Measurements from ENCODE around the gene FBXO8. TPM values are rescaled to one million over a fixed set of nuclear protein-coding genes. Genes with fewer than 3 reads are reported as not detected.

FBXO8 gene
- total RNA-seq, 1 experiment from 2014 or later = 8.2 TPM

GRCh38 chr4:174210952-174211490 lies 72.4 kb downstream of the FBXO8 start:
- Histone ChIP-seq H3K27ac (ENCODE audit: low read length) (peak overlapping the region; percentile 65), H4K20me1 (ENCODE audit: low read length) (no peaks in the 10 kb centered on the region), H3K9ac (ENCODE audit: low read length) (peak overlapping the region; percentile 17; the same call in 1 of the 2 replicates), H3K36me3 (ENCODE audit: low read depth, low read length) (no peaks in the 10 kb centered on the region), H3F3A (ENCODE audit: low read length, unreplicated experiment) (no peaks in the 10 kb centered on the region), H3K4me3 (ENCODE audit: low read length) (no peak overlapping the region), H2AFZ (ENCODE audit: low read length) (peak overlapping the region; percentile 9; the same call in 1 of the 2 replicates), H3K4me1 (ENCODE audit: insufficient read depth, low read length) (peaks cover 11% of the 10 kb centered on the region), H3K4me2 (ENCODE audit: low read length) (peak overlapping the region; percentile 40; the same call in 1 of the 2 replicates), H3K9me3 (ENCODE audit: low read length) (no peaks in the 10 kb centered on the region), H3K79me2 (ENCODE audit: low read length) (no peaks in the 10 kb centered on the region), H3K9me2 (replicated peaks; ENCODE audit: low read length) (no peaks in the 10 kb centered on the region), H3K27me3 (ENCODE audit: low read length) (no peaks in the 10 kb centered on the region)
- ChIA-PET CTCF (interaction anchor here (0.8 kb wide), 1 partner anchor 14 kb away, joined by 5 read pairs; no protein-coding TSS in a partner anchor), POLR2A (ENCODE audit: unreplicated experiment) (no interaction called here)
- TF ChIP-seq EZH2phosphoT487 (IDR thresholded peaks at IDR 0.05; ENCODE audit: borderline replicate concordance, low read length) = no peak
- TF ChIP-seq CTCF (conservative IDR thresholded peaks at IDR 0.05; ENCODE audit: low read depth, low read length) = no peak
- TF ChIP-seq EZH2 (IDR thresholded peaks at IDR 0.05; ENCODE audit: low read length, unreplicated experiment) = no peak
- intact Hi-C loops (cut with micrococcal nuclease) = no loop called here
- peak; percentile 46 for DNase-seq
- BruUV-seq (replicated peaks) = no TSS peak
- ATAC-seq = peak; percentile 91

- no TSS peak for BruUV-seq (replicated peaks)
- Histone ChIP-seq H3K79me2 (ENCODE audit: low read length) (no peaks in the 10 kb centered on the region), H3K9me3 (ENCODE audit: low read length) (no peaks in the 10 kb centered on the region), H3F3A (ENCODE audit: low read length, unreplicated experiment) (no peaks in the 10 kb centered on the region), H3K4me2 (ENCODE audit: low read length) (no peak overlapping the region), H4K20me1 (ENCODE audit: low read length) (no peaks in the 10 kb centered on the region), H3K9me2 (replicated peaks; ENCODE audit: low read length) (no peaks in the 10 kb centered on the region), H3K27me3 (ENCODE audit: low read length) (no peaks in the 10 kb centered on the region), H3K9ac (ENCODE audit: low read length) (peak overlapping the region; percentile 17; the same call in 1 of the 2 replicates), H3K4me1 (ENCODE audit: insufficient read depth, low read length) (peaks cover 11% of the 10 kb centered on the region), H3K36me3 (ENCODE audit: low read depth, low read length) (no peaks in the 10 kb centered on the region), H3K27ac (ENCODE audit: low read length) (peak overlapping the region; percentile 65), H3K4me3 (ENCODE audit: low read length) (no peak overlapping the region), H2AFZ (ENCODE audit: low read length) (no peak overlapping the region)
- POLR2A ChIA-PET (ENCODE audit: unreplicated experiment) = no interaction called here
- TF ChIP-seq EZH2 (IDR thresholded peaks at IDR 0.05; ENCODE audit: low read length, unreplicated experiment) = no peak
- 0 out of 2 replicates have a peak, but pooled peaks have one; percentile 11 for TF ChIP-seq CTCF (conservative IDR thresholded peaks at IDR 0.05; ENCODE audit: low read depth, low read length)
- no peak for TF ChIP-seq EZH2phosphoT487 (IDR thresholded peaks at IDR 0.05; ENCODE audit: borderline replicate concordance, low read length)
- ATAC-seq = peak; percentile 46; the same call in 1 of the 2 replicates
- DNase-seq = no peak
- intact Hi-C loops (cut with micrococcal nuclease) = no loop called here
- CTCF ChIA-PET = interaction anchor here (0.8 kb wide), 1 partner anchor 13 kb away, joined by 5 read pairs; no protein-coding TSS in a partner anchor
Observed at GRCh38 chr4:174210354-174210753, 73.1 kb downstream of the FBXO8 start.

GRCh38 chr4:174209341-174209740 lies 74.1 kb downstream of the FBXO8 start:
- BruUV-seq (replicated peaks) = no TSS peak
- intact Hi-C loops (cut with micrococcal nuclease) = no loop called here
- Histone ChIP-seq H3K4me3 (ENCODE audit: low read length) (no peak overlapping the region), H3K27ac (ENCODE audit: low read length) (no peak overlapping the region), H2AFZ (ENCODE audit: low read length) (no peak overlapping the region), H3K27me3 (ENCODE audit: low read length) (no peaks in the 10 kb centered on the region), H3F3A (ENCODE audit: low read length, unreplicated experiment) (no peaks in the 10 kb centered on the region), H3K36me3 (ENCODE audit: low read depth, low read length) (no peaks in the 10 kb centered on the region), H3K4me1 (ENCODE audit: insufficient read depth, low read length) (peaks cover 11% of the 10 kb centered on the region), H3K9ac (ENCODE audit: low read length) (no peak overlapping the region), H3K79me2 (ENCODE audit: low read length) (no peaks in the 10 kb centered on the region), H3K9me2 (replicated peaks; ENCODE audit: low read length) (no peaks in the 10 kb centered on the region), H3K4me2 (ENCODE audit: low read length) (no peak overlapping the region), H4K20me1 (ENCODE audit: low read length) (no peaks in the 10 kb centered on the region), H3K9me3 (ENCODE audit: low read length) (no peaks in the 10 kb centered on the region)
- ATAC-seq = no peak
- no peak for DNase-seq
- ChIA-PET POLR2A (ENCODE audit: unreplicated experiment) (no interaction called here), CTCF (no interaction called here)
- no peak for TF ChIP-seq EZH2phosphoT487 (IDR thresholded peaks at IDR 0.05; ENCODE audit: borderline replicate concordance, low read length)
- no peak for TF ChIP-seq EZH2 (IDR thresholded peaks at IDR 0.05; ENCODE audit: low read length, unreplicated experiment)
- TF ChIP-seq CTCF (conservative IDR thresholded peaks at IDR 0.05; ENCODE audit: low read depth, low read length) = no peak

All from PC-3 (cell line).